MV-4-11 (cell line): ENCODE measurements around the gene AKIRIN2.

Experiments used
- DNase-seq: peaks from one replicate; lab custom pipeline; 2025; lab: John Stamatoyannopoulos, UW

Gene AKIRIN2

GRCh38 chr6:87655824-87656223, 46.2 kb downstream of the AKIRIN2 start:
- DNase-seq: no peak

GRCh38 chr6:87654875-87655454, 47.1 kb downstream of the AKIRIN2 start:
- DNase-seq: no peak

GRCh38 chr6:87654122-87654521, 47.9 kb downstream of the AKIRIN2 start:
- no peak for DNase-seq

DNA sequence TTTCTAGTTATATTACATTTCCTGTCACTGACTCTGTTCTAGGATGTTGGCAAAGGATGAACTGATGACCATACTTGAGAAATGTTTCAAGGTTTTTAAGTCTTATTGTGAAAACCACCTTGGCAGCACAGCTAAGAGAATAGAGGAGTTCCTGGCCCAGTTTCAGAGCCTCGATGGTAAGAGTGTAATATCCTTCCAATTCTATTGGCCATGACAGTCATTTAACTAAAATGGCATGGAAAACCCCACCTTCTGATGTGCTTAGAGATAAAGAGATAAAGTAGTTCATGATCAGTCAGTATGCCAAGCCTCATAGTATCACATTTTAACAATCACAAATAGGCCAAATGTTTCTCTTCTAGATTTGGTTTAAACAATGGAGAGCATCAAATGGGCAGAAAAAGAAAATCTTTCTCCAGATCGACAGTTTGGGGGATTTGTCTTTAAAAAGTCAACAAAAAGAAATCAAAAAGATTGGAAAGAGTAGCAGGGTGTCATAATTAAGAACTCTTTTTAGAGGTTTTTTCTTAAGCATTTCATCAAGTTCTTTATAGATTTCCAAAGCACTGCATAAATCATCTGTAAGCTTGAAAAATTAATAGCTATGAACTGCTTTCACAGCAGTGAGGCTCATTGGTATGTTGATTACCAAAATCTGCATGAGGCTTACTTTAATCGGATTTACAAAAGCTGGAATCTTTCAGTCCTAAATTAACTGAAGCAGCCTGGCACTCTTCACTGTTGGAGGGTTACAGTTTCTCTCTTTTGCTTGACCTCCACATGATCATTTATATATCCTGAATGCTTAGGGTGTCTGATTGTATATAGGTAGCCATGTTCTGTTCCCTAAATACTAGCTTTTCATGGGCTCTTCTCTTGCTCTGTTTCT, 48.7 kb downstream of the AKIRIN2 start:
- no peak for DNase-seq

DNA sequence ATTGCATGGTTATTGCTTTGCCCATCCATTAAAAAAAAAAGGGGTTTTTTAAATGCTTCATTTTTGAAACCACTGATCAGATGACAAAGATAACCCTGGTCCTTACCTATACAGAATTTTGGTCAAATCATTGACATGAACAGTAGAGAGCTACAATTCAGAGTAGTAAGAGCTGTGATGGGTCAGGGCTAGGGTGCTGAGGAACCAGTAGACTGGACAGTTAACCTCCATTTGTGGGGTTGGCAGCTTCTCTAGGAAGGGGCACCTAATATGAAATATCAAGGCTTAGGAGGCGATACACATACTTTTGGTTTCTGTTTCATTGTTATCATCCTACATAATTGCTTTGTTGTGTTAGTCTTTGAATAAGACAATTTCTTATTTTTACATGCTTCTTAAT, 57.0 kb downstream of the AKIRIN2 start:
- no peak for DNase-seq

DNA sequence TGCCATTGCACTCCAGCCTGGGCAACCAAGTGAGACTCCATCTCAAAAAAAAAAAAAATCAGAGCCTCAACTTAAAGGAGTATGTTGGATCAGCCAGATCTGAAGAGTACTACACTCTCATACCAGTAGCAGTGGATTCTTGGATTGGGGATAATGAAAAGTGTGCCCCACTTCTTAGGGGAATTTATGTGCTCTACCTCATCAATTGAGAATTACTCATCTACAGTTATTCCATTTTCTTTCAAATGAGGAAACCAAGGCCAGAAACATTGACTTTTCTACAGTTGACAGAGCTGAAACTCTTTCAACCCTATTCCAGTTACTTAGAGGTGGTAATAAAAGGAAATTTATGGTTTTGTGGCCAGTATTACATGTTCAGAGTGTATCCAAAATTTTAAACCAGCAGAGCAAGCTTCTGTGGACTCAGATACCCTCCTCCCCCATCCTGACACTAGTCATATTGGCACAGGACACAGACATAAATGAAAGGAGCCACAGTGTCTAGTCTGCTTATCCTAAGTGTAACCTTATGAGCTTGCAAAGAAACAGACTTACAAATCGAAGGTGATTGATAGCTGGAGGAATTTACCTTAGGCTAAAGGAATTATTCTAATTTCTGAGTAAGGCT, 60.9 kb downstream of the AKIRIN2 start:
- no peak for DNase-seq

DNA sequence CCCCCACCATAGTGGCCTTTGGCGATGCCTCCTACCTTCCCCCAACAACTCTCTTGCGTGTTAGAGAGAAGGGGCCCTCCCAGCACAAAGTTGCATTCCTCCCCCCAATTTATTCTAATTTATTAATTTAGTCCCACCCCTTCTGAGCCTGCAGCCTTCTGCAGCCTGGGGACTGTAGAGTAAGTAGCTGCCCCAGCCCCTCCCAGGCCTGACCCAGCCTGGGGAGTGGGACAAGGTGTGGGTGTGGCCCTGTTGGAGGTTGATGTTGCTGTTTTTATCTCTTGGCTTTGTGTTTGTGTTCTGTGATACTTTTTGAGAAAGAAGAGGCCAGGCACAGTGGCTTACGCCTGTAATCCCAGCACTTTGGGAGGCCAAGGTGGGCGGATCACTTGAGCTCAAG, 62.7 kb downstream of the AKIRIN2 start:
- no peak for DNase-seq

GRCh38 chr6:87637106-87637505, 64.9 kb downstream of the AKIRIN2 start:
- DNase-seq: no peak

- DNase-seq: no peak
Measured at GRCh38 chr6:87636315-87636714, 65.7 kb downstream of the AKIRIN2 start.

- DNase-seq: no peak
Measured at GRCh38 chr6:87633851-87634250, 68.2 kb downstream of the AKIRIN2 start.

DNA sequence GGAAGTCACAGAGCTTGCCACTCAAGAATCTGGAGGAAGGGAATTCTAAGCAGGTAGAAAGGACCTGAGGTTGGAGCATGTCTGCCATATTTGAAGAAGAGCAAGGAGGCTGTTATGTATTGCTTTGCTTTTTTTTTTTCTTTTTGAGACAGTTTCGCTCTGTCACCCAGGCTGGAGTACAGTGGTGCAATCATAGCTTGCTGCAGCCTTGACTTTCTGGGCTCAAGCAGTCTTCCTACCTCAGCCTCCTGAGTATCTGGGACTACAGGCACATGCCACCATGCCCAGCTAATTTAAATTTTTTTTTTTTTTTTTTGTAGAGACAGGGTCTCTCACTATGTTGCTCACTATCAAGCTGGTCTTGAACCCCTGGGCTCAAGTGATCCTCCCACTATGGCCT, 71.3 kb downstream of the AKIRIN2 start:
- no peak for DNase-seq

DNA sequence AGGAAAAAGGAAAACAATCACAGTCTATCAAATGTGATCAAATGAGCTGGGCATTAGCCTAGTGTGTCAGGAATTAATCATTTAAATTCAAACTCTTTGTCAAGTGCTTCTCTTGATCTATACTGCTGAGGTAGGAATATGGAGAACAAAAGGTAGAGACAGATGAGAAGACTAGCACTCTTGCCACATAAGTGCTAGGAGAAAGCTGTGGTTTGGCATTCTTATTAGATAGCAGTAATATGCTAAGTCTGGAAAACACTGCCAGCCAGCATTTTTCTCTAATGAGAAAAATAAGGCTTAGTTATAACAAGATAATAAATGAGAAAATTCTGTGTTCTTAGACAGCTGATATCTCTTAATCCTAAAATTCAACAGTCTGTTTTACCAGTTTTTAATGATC, 73.2 kb downstream of the AKIRIN2 start:
- no peak for DNase-seq

DNA sequence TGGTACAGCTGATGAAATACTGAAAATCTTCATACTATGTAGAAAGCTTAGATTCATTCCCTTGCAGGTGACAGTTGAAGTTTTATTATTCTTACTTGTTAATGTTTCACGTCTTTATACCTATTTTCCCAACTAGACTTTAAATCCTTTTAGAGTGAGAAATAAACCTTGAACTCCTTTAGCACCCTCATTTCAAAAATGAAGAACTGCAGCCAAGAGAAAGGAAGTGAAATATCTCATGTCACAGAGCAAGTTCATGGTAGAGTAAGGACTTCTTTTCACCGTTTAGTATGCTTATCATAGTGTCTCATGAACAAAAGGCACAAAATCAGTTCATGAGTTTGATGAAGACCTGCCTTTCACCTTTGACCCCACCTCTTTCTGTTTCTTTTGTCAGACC, 73.6 kb downstream of the AKIRIN2 start:
- no peak for DNase-seq
